Hematopoietic multipotent progenitor cell treated with erythropoietin and hydrocortisone succinate and interleukin-3 and kit ligand, for 8 days (in vitro differentiated cells): ENCODE measurements around the gene GPC5.
"Not testable (repeated sequence)": the region's sequence is repeated elsewhere in the genome, so short reads cannot be mapped to it uniquely, and the experiment has no call there.

Experiments used
- DNase-seq: peaks from one replicate; pipeline ENCODE4 v3.0.0-alpha.2; 2015

Gene GPC5

GRCh38 chr13:91801772-91802171 is 403.4 kb downstream of the GPC5 start:
- DNase-seq, result not testable (repeated sequence)

GRCh38 chr13:91802957-91803356 is 404.5 kb downstream of the GPC5 start:
- no peak for DNase-seq

GRCh38 chr13:91804724-91805123 is 406.3 kb downstream of the GPC5 start:
- DNase-seq, result no peak

GRCh38 chr13:91805605-91806004 is 407.2 kb downstream of the GPC5 start:
- DNase-seq, result no peak

- no peak for DNase-seq
Observed at GRCh38 chr13:91809161-91809560, 410.7 kb downstream of the GPC5 start.

- DNase-seq, result no peak
Observed at GRCh38 chr13:91813253-91813652, 414.8 kb downstream of the GPC5 start.

- no peak for DNase-seq
Observed at GRCh38 chr13:91816263-91816807, 417.9 kb downstream of the GPC5 start.

- peak; percentile 3 for DNase-seq
Observed at GRCh38 chr13:91817250-91817649, 418.8 kb downstream of the GPC5 start.

GRCh38 chr13:91824416-91824815 is 426.0 kb downstream of the GPC5 start:
- DNase-seq, result no peak

GRCh38 chr13:91825516-91825915 is 427.1 kb downstream of the GPC5 start:
- DNase-seq, result no peak

GRCh38 chr13:91836553-91836952 is 438.1 kb downstream of the GPC5 start:
- DNase-seq, result no peak

- no peak for DNase-seq
Observed at GRCh38 chr13:91845612-91846011, 447.2 kb downstream of the GPC5 start.

- DNase-seq, result no peak
Observed at GRCh38 chr13:91863699-91864098, 465.3 kb downstream of the GPC5 start.

- DNase-seq, result no peak
Observed at GRCh38 chr13:91868351-91868750, 469.9 kb downstream of the GPC5 start.

- DNase-seq, result no peak
Observed at GRCh38 chr13:91878491-91878890, 480.1 kb downstream of the GPC5 start.

- no peak for DNase-seq
Observed at GRCh38 chr13:91879360-91879759, 480.9 kb downstream of the GPC5 start.

GRCh38 chr13:91882918-91883317 is 484.5 kb downstream of the GPC5 start:
- no peak for DNase-seq

- DNase-seq, result no peak
Observed at GRCh38 chr13:91889641-91890040, 491.2 kb downstream of the GPC5 start.

GRCh38 chr13:91891141-91891540 is 492.7 kb downstream of the GPC5 start:
- no peak for DNase-seq

- DNase-seq, result no peak
Observed at GRCh38 chr13:91893040-91893439, 494.6 kb downstream of the GPC5 start.

GRCh38 chr13:91894316-91894715 is 495.9 kb downstream of the GPC5 start:
- DNase-seq, result no peak

- no peak for DNase-seq
Observed at GRCh38 chr13:91896547-91896946, 498.1 kb downstream of the GPC5 start.

- DNase-seq, result not testable (repeated sequence)
Observed at GRCh38 chr13:91898986-91899385, 500.6 kb downstream of the GPC5 start.

GRCh38 chr13:91902291-91902690 is 503.9 kb downstream of the GPC5 start:
- no peak for DNase-seq

- no peak for DNase-seq
Observed at GRCh38 chr13:91904005-91904404, 505.6 kb downstream of the GPC5 start.

- DNase-seq, result no peak
Observed at GRCh38 chr13:91904597-91904996, 506.2 kb downstream of the GPC5 start.
